NCI-H69 (cell line): ENCODE measurements around the gene STMN1.

ENCODE experiments used
- DNase-seq: peaks from one replicate; lab custom pipeline; 2025; lab: John Stamatoyannopoulos, UW

Gene STMN1

GRCh38 chr1:25871086-25871703 lies 35.0 kb downstream of the STMN1 start:
- DNase-seq: peak; percentile 10

- DNase-seq: no peak
Measured at GRCh38 chr1:25870614-25871013, 35.6 kb downstream of the STMN1 start.

- DNase-seq: no peak
Measured at GRCh38 chr1:25869909-25870606, 36.2 kb downstream of the STMN1 start.

GRCh38 chr1:25867210-25867991 lies 38.8 kb downstream of the STMN1 start:
- no peak for DNase-seq

GRCh38 chr1:25866288-25866687 lies 39.9 kb downstream of the STMN1 start:
- no peak for DNase-seq

GRCh38 chr1:25864434-25864833 lies 41.8 kb downstream of the STMN1 start:
- no peak for DNase-seq

- DNase-seq: no peak
Measured at GRCh38 chr1:25863486-25864262, 42.5 kb downstream of the STMN1 start.

- no peak for DNase-seq
Measured at GRCh38 chr1:25862785-25863485, 43.3 kb downstream of the STMN1 start.

GRCh38 chr1:25861316-25862286 lies 44.6 kb downstream of the STMN1 start:
- no peak for DNase-seq

- peak; percentile 87 for DNase-seq
Measured at GRCh38 chr1:25858906-25859789, 47.1 kb downstream of the STMN1 start, which contains the start of gene AUNIP. Gene AUNIP, minus strand, starts transcription at chr1:25859457. Its CDS starts 100 bp downstream, at chr1:25859357.

- DNase-seq: no peak
Measured at GRCh38 chr1:25858494-25858893, 47.7 kb downstream of the STMN1 start.

GRCh38 chr1:25856856-25857255 lies 49.4 kb downstream of the STMN1 start:
- no peak for DNase-seq

- DNase-seq: peak; percentile 12
Measured at GRCh38 chr1:25854554-25854953, 51.7 kb downstream of the STMN1 start.
